ENCODE results near the gene SMIM34.
"Not testable (repeated sequence)": the region's sequence is repeated elsewhere in the genome, so short reads cannot be mapped to it uniquely, and the experiment has no call there.

GRCh38 chr21:34405686-34406085 lies 18.1 kb downstream of the SMIM34 start:
- TF ChIP-seq CTCF, EZH2phosphoT487 (IDR thresholded peaks at IDR 0.05): not testable (repeated sequence)
